Panc1 (cell line): ENCODE results near the gene TC2N. TPM values are rescaled to one million over a fixed set of nuclear protein-coding genes. Genes with fewer than 3 reads are reported as not detected.
"Not testable (repeated sequence)": the region's sequence is repeated elsewhere in the genome, so short reads cannot be mapped to it uniquely, and the experiment has no call there.

Experiments
- ATAC-seq: fragments of 200-7000 bp; cut with Tn5 transposase; 2 replicates; pipeline ENCODE4 v1.9.1; 2020; ENCODE audit warnings: mild to moderate bottlenecking, moderate library complexity
- BruUV-seq: library from RNA; stranded (reverse); fragments of 400-500 nt; replicated peaks from 2 replicates; lab custom pipeline; 2021; lab: Mats Ljungman, UMichigan
- CTCF ChIA-PET: fragments of 300-600 bp; sonication (Branson Sonifier 250); formaldehyde crosslinking; loops from one replicate; lab custom pipeline; 2022; ENCODE audit warnings: antibody characterized with exemption; lab: Charles Lee
- POLR2A ChIA-PET: fragments of 300-600 bp; sonication (Branson Sonifier 250); formaldehyde crosslinking; loops from one replicate; lab custom pipeline; 2022; ENCODE audit warnings: antibody characterized with exemption; lab: Charles Lee
- DNase-seq: peaks from one replicate; pipeline ENCODE4 v3.0.0-alpha.2; 2010; ENCODE audit warnings: low read depth, low spot score
- H3K27ac ChIP-seq: 2 replicates; pipeline ENCODE4 v1.5.1; 2011; ENCODE audit warnings: mild to moderate bottlenecking, low read length, inconsistent platforms
- H3K27me3 ChIP-seq: fragments of 200-500 bp; sonication (Bioruptor generic); 2 replicates; pipeline ENCODE4 v1.6.0; 2014; ENCODE audit warnings: low read length, inconsistent platforms; ENCODE audit not compliant: control insufficient read depth, insufficient read depth
- H3K36me3 ChIP-seq: fragments of 200-500 bp; sonication (Bioruptor generic); 2 replicates; pipeline ENCODE4 v1.5.1; 2014; ENCODE audit warnings: inconsistent platforms, mild to moderate bottlenecking, low read length, moderate library complexity; ENCODE audit not compliant: control insufficient read depth, insufficient read depth
- H3K4me1 ChIP-seq: 2 replicates; pipeline ENCODE4 v1.5.1; 2011; ENCODE audit warnings: inconsistent platforms, mild to moderate bottlenecking, low read length, moderate library complexity; ENCODE audit not compliant: control insufficient read depth, insufficient read depth
- H3K4me3 ChIP-seq, 2 experiments: 2 replicates each; pipeline ENCODE4 v1.5.1; 2011 to 2012; ENCODE audit warnings: low read depth in 2 of 2, low read length in 2 of 2, mild to moderate bottlenecking in 2 of 2, inconsistent platforms in 1 of 2, moderate library complexity in 1 of 2
- H3K9me3 ChIP-seq: fragments of 200-500 bp; sonication (Bioruptor generic); 2 replicates; pipeline ENCODE4 v1.5.1; 2014; ENCODE audit warnings: low read depth, mild to moderate bottlenecking, inconsistent platforms, low read length, moderate library complexity; ENCODE audit not compliant: control insufficient read depth, insufficient read depth
- CTCF ChIP-seq: fragments of 450-650 bp; IDR thresholded peaks from 2 replicates; pipeline ENCODE4 v1.5.1; 2017; ENCODE audit warnings: mild to moderate bottlenecking
- POLR2AphosphoS5 ChIP-seq: IDR thresholded peaks from 2 replicates; pipeline ENCODE4 v1.6.1; 2012; ENCODE audit warnings: mild to moderate bottlenecking, low read depth, low read length, moderate library complexity
- SIN3A ChIP-seq: IDR thresholded peaks from 2 replicates; pipeline ENCODE4 v1.6.1; 2012; ENCODE audit warnings: low read depth, mild to moderate bottlenecking, low read length, moderate library complexity, borderline replicate concordance; ENCODE audit not compliant: insufficient read depth
- TCF7L2 ChIP-seq: IDR thresholded peaks from 2 replicates; pipeline ENCODE4 v1.6.1; 2011; ENCODE audit warnings: mild to moderate bottlenecking, low read depth, low read length, inconsistent platforms
- in situ Hi-C: cut with HindIII; loops from 2 replicates; pipeline ENCODE4 v1.10.0; 2016; ENCODE audit warnings: low sequenced_read_pairs, low pct_unique_long_range_greater_than_20kb
- intact Hi-C: fragments of 100-400 bp; cut with micrococcal nuclease; formaldehyde crosslinking; loops from one replicate; pipeline ENCODE4 v1.10.0; 2022; ENCODE audit not compliant: unreplicated experiment
- total RNA-seq: library from RNA; stranded (reverse); gene quantifications from one replicate; pipeline ENCODE4 v1.2.1, GENCODE V29; 2021; ENCODE audit not compliant: unreplicated experiment
- TF ChIP-seq, protein P1 (sequence below), 2 experiments: IDR thresholded peaks; 2 replicates each; pipeline ENCODE4 v1.6.1; 2011 to 2012; ENCODE audit warnings: low read depth in 2 of 2, control low read depth in 1 of 2, low read length in 1 of 2, mild to moderate bottlenecking in 1 of 2, moderate library complexity in 1 of 2; ENCODE audit not compliant: insufficient read depth in 1 of 2

The TC2N gene
- total RNA-seq, 1 experiment from 2014 or later, result 0.49 TPM

- no peak overlapping the region for H3K27ac ChIP-seq
- ATAC-seq (no peak), DNase-seq (no peak)
- no peak for TF ChIP-seq SIN3A
- TF ChIP-seq, protein P1, sequence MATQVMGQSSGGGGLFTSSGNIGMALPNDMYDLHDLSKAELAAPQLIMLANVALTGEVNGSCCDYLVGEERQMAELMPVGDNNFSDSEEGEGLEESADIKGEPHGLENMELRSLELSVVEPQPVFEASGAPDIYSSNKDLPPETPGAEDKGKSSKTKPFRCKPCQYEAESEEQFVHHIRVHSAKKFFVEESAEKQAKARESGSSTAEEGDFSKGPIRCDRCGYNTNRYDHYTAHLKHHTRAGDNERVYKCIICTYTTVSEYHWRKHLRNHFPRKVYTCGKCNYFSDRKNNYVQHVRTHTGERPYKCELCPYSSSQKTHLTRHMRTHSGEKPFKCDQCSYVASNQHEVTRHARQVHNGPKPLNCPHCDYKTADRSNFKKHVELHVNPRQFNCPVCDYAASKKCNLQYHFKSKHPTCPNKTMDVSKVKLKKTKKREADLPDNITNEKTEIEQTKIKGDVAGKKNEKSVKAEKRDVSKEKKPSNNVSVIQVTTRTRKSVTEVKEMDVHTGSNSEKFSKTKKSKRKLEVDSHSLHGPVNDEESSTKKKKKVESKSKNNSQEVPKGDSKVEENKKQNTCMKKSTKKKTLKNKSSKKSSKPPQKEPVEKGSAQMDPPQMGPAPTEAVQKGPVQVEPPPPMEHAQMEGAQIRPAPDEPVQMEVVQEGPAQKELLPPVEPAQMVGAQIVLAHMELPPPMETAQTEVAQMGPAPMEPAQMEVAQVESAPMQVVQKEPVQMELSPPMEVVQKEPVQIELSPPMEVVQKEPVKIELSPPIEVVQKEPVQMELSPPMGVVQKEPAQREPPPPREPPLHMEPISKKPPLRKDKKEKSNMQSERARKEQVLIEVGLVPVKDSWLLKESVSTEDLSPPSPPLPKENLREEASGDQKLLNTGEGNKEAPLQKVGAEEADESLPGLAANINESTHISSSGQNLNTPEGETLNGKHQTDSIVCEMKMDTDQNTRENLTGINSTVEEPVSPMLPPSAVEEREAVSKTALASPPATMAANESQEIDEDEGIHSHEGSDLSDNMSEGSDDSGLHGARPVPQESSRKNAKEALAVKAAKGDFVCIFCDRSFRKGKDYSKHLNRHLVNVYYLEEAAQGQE (IDR thresholded peaks at IDR 0.05; ENCODE audit: insufficient read depth in 1 of 2, low read depth in 2 of 2, low read length in 1 of 2), result no peak
- no peak for TF ChIP-seq TCF7L2
- no peak for TF ChIP-seq POLR2AphosphoS5
- BruUV-seq, result no TSS peak
- in situ Hi-C loops (no loop called here), intact Hi-C loops (no loop called here)
- H3K4me3 ChIP-seq, result no peak overlapping the region
- H3K27me3 ChIP-seq, result no peaks in the 10 kb centered on the region; the same call in 1 of the 2 replicates
- ChIA-PET POLR2A (no interaction called here), CTCF (interaction anchor here (0.5 kb wide), 1 partner anchor 22 kb away, joined by 11 read pairs; no protein-coding TSS in a partner anchor)
- no peaks in the 10 kb centered on the region for H3K36me3 ChIP-seq
- H3K9me3 ChIP-seq, result no peaks in the 10 kb centered on the region
- no peaks in the 10 kb centered on the region for H3K4me1 ChIP-seq
Measured at GRCh38 chr14:91847693-91848092, 19.6 kb downstream of the TC2N start.

- Histone ChIP-seq H3K9me3 (no peaks in the 10 kb centered on the region), H3K27ac (no peak overlapping the region), H3K27me3 (no peaks in the 10 kb centered on the region; the same call in 1 of the 2 replicates), H3K4me1 (no peaks in the 10 kb centered on the region), H3K4me3 (no peak overlapping the region), H3K36me3 (no peaks in the 10 kb centered on the region)
- in situ Hi-C loops (no loop called here), intact Hi-C loops (no loop called here)
- no peak for DNase-seq
- BruUV-seq, result no TSS peak
- CTCF ChIA-PET, result no interaction called here
- no peak for ATAC-seq
- POLR2A ChIA-PET, result no interaction called here
- TF ChIP-seq TCF7L2, result no peak
- no peak for TF ChIP-seq CTCF
- TF ChIP-seq POLR2AphosphoS5, result no peak
- no peak for TF ChIP-seq SIN3A
- TF ChIP-seq, protein P1 (IDR thresholded peaks at IDR 0.05; ENCODE audit: insufficient read depth in 1 of 2, low read depth in 2 of 2, low read length in 1 of 2), result no peak
Measured at GRCh38 chr14:91845652-91846051, 21.7 kb downstream of the TC2N start.

DNA sequence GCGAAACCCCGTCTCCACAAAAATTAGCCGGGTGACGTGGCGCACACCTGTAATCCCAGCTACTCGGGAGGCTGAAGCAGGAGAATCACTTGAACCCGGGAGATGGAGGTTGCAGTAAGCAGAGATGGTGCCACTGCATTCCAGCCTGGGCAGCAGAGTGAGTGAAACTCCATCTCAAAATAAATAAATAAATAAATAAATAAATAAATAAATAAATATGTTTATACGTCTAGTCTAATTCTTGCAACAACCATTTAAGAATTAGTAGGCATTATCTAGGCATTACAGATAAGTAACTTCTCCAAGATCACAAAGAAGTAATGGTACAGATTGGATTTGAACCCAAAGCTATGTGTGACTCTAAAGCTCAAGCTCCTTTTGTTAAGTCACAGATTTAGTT, 22.3 kb downstream of the TC2N start:
- BruUV-seq, H3K27me3 ChIP-seq, H3K9me3 ChIP-seq, H3K4me3 ChIP-seq, H3K27ac ChIP-seq, DNase-seq, H3K36me3 ChIP-seq, H3K4me1 ChIP-seq, POLR2A ChIA-PET, intact Hi-C loops, CTCF ChIA-PET, ATAC-seq, in situ Hi-C loops: not testable (repeated sequence)
